Endodermal cell (in vitro differentiated cells): ENCODE measurements around the gene IFITM1. TPM values are rescaled to one million over a fixed set of nuclear protein-coding genes. Genes with fewer than 3 reads are reported as not detected.

Experiments used
- DNase-seq: peaks from one replicate; pipeline ENCODE4 v3.0.0-alpha.2; 2017
- H3K27ac ChIP-seq: 2 replicates; pipeline ENCODE4 v1.5.1; 2013; ENCODE audit warnings: mild to moderate bottlenecking, low read depth, low read length, moderate library complexity
- H3K27me3 ChIP-seq: 2 replicates; pipeline ENCODE4 v1.6.1; 2013; ENCODE audit warnings: mild to moderate bottlenecking, low read length, moderate library complexity; ENCODE audit not compliant: insufficient read depth, control insufficient read depth, poor library complexity, severe bottlenecking
- H3K36me3 ChIP-seq: 2 replicates; pipeline ENCODE4 v1.7.0; 2013; ENCODE audit warnings: mild to moderate bottlenecking, low read length, moderate library complexity; ENCODE audit not compliant: control insufficient read depth, insufficient read depth
- H3K4me1 ChIP-seq: one replicate; pipeline ENCODE4 v1.7.0; 2013; ENCODE audit warnings: low read length; ENCODE audit not compliant: control insufficient read depth, insufficient read depth
- H3K4me3 ChIP-seq: 2 replicates; pipeline ENCODE4 v1.5.1; 2013; ENCODE audit warnings: mild to moderate bottlenecking, low read length, moderate library complexity
- H3K9ac ChIP-seq: 2 replicates; pipeline ENCODE4 v1.6.1; 2013; ENCODE audit warnings: mild to moderate bottlenecking, low read length, moderate library complexity; ENCODE audit not compliant: poor library complexity, severe bottlenecking; ENCODE audit errors: extremely low read depth
- H3K9me3 ChIP-seq: 2 replicates; pipeline ENCODE4 v1.6.1; 2013; ENCODE audit warnings: mild to moderate bottlenecking, low read length, moderate library complexity; ENCODE audit not compliant: control insufficient read depth
- H3K27ac Mint-ChIP-seq: 2 replicates; pipeline ENCODE4 v1.8.0; 2020; ENCODE audit warnings: mixed read lengths
- H3K27me3 Mint-ChIP-seq: 2 replicates; pipeline ENCODE4 v1.8.0; 2021; ENCODE audit warnings: mild to moderate bottlenecking, mixed read lengths; ENCODE audit not compliant: insufficient read depth
- H3K36me3 Mint-ChIP-seq: 2 replicates; pipeline ENCODE4 v1.8.0; 2020; ENCODE audit warnings: low read depth, mixed read lengths
- H3K4me1 Mint-ChIP-seq: 2 replicates; pipeline ENCODE4 v1.8.0; 2020; ENCODE audit warnings: mixed read lengths
- H3K4me3 Mint-ChIP-seq: 2 replicates; pipeline ENCODE4 v1.8.0; 2020; ENCODE audit warnings: mild to moderate bottlenecking, moderate library complexity, mixed read lengths
- H3K9me3 Mint-ChIP-seq: 2 replicates; pipeline ENCODE4 v1.8.0; 2020; ENCODE audit warnings: mild to moderate bottlenecking, mixed read lengths
- WGBS, 2 experiments: methylation state at CpG; one replicate each; pipeline versions ENCODE4 v1.1.5 to v1.1.7; 2013; ENCODE audit warnings: missing lambda C conversion rate in 2 of 2, mixed read lengths in 1 of 2; ENCODE audit not compliant: insufficient coverage in 1 of 2, insufficient read length in 1 of 2; 5-methylcytosine and 5-hydroxymethylcytosine counted together
- total RNA-seq, 2 donors: library from RNA; stranded (reverse); fragmentation: NEBNext Ultra II Directional in 1 of 2; extraction: Animal tissue kit (Norgen Biotek cat#: 25700) in 1 of 2; gene quantifications; 2 replicates in 1 of 2; 3 replicates in 1 of 2; pipeline ENCODE4 v1.2.1, GENCODE V29; 2021
- TF ChIP-seq, protein P1 (sequence below): fragments of 200-600 bp; sonication (generic); conservative IDR thresholded peaks from 2 replicates; pipeline ENCODE4 v1.5.0; 2021; ENCODE audit warnings: antibody characterized with exemption, mild to moderate bottlenecking

Gene IFITM1
- total RNA-seq, 2 donors from 2014 or later: 211 to 558 TPM

DNA sequence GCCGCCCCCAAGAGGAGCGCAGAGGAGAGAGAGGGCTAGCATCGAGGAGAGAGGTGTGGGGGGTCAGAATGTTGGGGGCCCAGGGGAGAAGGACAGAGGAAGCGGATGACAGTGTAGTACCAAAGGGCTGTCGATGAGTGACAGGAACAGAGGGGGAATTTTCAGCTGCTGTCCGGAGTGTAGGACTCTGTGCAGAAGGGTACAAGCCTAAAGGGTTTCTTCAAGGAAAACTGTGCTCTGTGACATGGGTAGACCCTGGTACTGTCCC, 41.0 kb upstream of the IFITM1 start:
- no peak for DNase-seq
- Histone ChIP-seq H3K9me3 (no peaks in the 10 kb centered on the region), H3K4me1 (no peaks in the 10 kb centered on the region), H3K27me3 (no peaks in the 10 kb centered on the region), H3K4me3 (no peak overlapping the region), H3K27ac (no peak overlapping the region), H3K36me3 (no peaks in the 10 kb centered on the region), H3K9ac (no peak overlapping the region)
- Mint-ChIP-seq H3K4me1 (peaks cover 5% of the 10 kb centered on the region), H3K36me3 (no peaks in the 10 kb centered on the region), H3K9me3 (no peaks in the 10 kb centered on the region), H3K27ac (no peak overlapping the region), H3K27me3 (peaks cover 7% of the 10 kb centered on the region), H3K4me3 (no peak overlapping the region)
- WGBS, 2 experiments: 88 to 95% methylated on average over 5 to 6 of the region's 6 CpGs
- TF ChIP-seq, protein P1, sequence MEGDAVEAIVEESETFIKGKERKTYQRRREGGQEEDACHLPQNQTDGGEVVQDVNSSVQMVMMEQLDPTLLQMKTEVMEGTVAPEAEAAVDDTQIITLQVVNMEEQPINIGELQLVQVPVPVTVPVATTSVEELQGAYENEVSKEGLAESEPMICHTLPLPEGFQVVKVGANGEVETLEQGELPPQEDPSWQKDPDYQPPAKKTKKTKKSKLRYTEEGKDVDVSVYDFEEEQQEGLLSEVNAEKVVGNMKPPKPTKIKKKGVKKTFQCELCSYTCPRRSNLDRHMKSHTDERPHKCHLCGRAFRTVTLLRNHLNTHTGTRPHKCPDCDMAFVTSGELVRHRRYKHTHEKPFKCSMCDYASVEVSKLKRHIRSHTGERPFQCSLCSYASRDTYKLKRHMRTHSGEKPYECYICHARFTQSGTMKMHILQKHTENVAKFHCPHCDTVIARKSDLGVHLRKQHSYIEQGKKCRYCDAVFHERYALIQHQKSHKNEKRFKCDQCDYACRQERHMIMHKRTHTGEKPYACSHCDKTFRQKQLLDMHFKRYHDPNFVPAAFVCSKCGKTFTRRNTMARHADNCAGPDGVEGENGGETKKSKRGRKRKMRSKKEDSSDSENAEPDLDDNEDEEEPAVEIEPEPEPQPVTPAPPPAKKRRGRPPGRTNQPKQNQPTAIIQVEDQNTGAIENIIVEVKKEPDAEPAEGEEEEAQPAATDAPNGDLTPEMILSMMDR: no peak

DNA sequence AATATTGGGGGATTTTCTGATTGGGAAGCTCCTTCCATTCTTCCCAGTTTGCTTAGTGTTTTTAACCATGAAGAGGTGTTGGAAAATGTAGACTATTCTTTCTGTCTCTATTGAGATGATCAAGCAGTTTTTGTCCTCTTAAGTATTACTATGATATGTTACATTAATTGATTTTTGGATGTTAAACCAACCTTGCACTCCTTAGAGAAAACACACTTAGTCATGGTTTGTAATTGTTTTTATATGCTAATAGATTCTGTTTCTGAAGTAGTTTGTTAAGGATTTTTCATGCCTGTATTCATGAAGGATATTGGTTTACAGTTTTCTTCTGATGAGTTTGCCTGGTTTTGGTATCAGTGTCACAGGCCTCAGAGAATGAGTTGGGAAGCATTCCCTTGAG, 37.6 kb upstream of the IFITM1 start:
- Mint-ChIP-seq H3K27me3 (peaks cover 31% of the 10 kb centered on the region), H3K36me3 (no peaks in the 10 kb centered on the region), H3K4me3 (no peak overlapping the region), H3K4me1 (peaks cover 5% of the 10 kb centered on the region), H3K9me3 (no peaks in the 10 kb centered on the region), H3K27ac (no peak overlapping the region)
- no peak for DNase-seq
- Histone ChIP-seq H3K4me3 (no peak overlapping the region), H3K27ac (no peak overlapping the region), H3K36me3 (no peaks in the 10 kb centered on the region), H3K9me3 (no peaks in the 10 kb centered on the region), H3K27me3 (peaks cover 29% of the 10 kb centered on the region), H3K9ac (no peak overlapping the region), H3K4me1 (no peaks in the 10 kb centered on the region)
- TF ChIP-seq, protein P1: no peak

DNA sequence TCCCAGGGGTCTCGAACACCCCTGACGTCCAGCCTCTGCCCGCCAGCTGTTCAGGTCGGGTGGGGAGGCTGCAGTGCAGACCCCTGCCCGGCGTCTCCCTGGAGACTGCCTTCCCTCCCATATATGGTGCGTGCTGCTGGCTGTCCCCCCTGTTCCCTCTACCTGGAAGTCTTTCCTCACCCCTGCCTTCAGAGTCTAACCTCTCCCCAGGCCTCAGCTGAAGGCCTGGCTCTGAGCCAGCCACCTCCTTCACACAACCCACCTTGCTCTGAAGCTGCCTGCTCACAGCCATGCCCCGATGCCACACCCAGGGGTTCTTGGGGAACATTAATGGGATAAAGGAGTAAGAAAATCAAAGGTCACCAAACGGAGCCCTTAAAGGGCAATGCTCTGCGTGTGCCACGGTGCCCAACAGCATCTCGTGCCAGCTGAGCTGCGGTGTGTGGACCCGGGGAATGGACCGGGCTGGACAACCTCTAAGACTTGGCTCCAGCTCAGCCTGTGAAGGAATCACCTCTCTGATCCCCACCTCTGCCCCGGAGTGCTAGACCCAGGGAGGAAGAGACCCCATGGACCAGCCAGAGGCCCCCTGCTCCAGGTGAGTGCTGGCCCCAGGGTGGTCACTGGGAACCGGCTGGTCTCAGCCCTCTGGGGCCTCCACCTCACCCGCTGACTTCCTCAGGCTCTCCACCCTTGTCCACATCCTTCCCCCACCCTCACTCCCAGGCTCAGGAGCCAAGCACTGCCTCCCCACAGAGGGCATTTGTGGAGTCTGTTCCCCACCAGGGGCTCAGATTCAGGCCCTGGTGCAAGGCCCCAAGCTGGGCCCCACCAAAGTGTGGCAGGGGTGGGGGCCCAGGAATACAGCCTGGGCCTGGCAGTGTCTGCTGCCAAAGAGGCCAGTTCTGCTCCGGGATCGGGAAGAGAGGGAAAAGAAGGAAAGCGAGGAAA, 35.6 kb upstream of the IFITM1 start, which contains the start of gene NLRP6:
NLRP6 (plus strand) TSS at position 407 of the 951 bp plus-strand sequence; CDS start at position 570, 163 bp downstream.
- H3K4me3 ChIP-seq: no peak within 1 kb of the TSS
- no peaks in the 10 kb centered on the region for H3K4me1 ChIP-seq
- H3K27ac ChIP-seq: no peak within 1 kb of the TSS
- H3K9me3 ChIP-seq: no peaks in the 10 kb centered on the region
- no peaks in the 10 kb centered on the region for H3K36me3 ChIP-seq
- 89 to 91% methylated on average over 8 to 21 of the region's 21 CpGs for WGBS, 2 experiments
- Mint-ChIP-seq H3K4me3 (no peak within 1 kb of the TSS), H3K27me3 (peaks cover 46% of the 10 kb centered on the region), H3K36me3 (no peaks in the 10 kb centered on the region), H3K27ac (no peak within 1 kb of the TSS), H3K4me1 (no peaks in the 10 kb centered on the region), H3K9me3 (no peaks in the 10 kb centered on the region)
- H3K9ac ChIP-seq: no peak within 1 kb of the TSS
- peaks cover 46% of the 10 kb centered on the region for H3K27me3 ChIP-seq
- DNase-seq: peak; percentile 35
- TF ChIP-seq, protein P1: no peak
